Measurements from ENCODE around the gene HIVEP1.

GRCh38 chr6:12147557-12148316 is 135.6 kb downstream of the HIVEP1 start:
- TF ChIP-seq CTCF (IDR thresholded peaks at IDR 0.05) (peak in 1 of 6 experiments; percentile 11), POLR2A (IDR thresholded peaks at IDR 0.05) (no peak)

Data from Peyer's patch (tissue), 4 donors.